ENCODE data around the gene LTBP3. TPM values are rescaled to one million over a fixed set of nuclear protein-coding genes. Genes with fewer than 3 reads are reported as not detected.

The LTBP3 gene
- total and polyA plus RNA-seq, 8 donors, result 70.8 to 322 (median 239) TPM

- no peak for TF ChIP-seq CTCF (IDR thresholded peaks at IDR 0.05)
- ATAC-seq (no peak), DNase-seq (no peak)
- no peaks in the 10 kb centered on the region for H3K9me3 ChIP-seq
- H3K4me1 ChIP-seq, result peaks cover 8 to 51% of the 10 kb centered on the region in 2 donors
- peak overlapping the region in 1 of 2 donors; percentile 9 for H3K4me3 ChIP-seq
- intact Hi-C loops (cut with DNase I), result no loop called here
- peak overlapping the region in 1 of 2 donors; percentile 84 for H3K27ac ChIP-seq
- peaks cover 0 to 86% of the 10 kb centered on the region in 2 donors for H3K36me3 ChIP-seq
- no peaks in the 10 kb centered on the region for H3K27me3 ChIP-seq
Observed at GRCh38 chr11:65586247-65586630, 28.1 kb upstream of the LTBP3 start.

GRCh38 chr11:65585396-65586246 lies 27.5 kb upstream of the LTBP3 start:
- ATAC-seq (no peak), DNase-seq (no peak)
- Histone ChIP-seq H3K27ac (peak overlapping the region in 1 of 2 donors; percentile 84), H3K4me1 (peaks cover 8 to 50% of the 10 kb centered on the region in 2 donors), H3K27me3 (no peaks in the 10 kb centered on the region), H3K36me3 (peaks cover 0 to 86% of the 10 kb centered on the region in 2 donors), H3K4me3 (no peak overlapping the region), H3K9me3 (no peaks in the 10 kb centered on the region)
- intact Hi-C loops (cut with DNase I), result no loop called here
- TF ChIP-seq CTCF (IDR thresholded peaks at IDR 0.05), result no peak

- H3K27ac ChIP-seq, result no peak overlapping the region
- no peak for DNase-seq
- no peaks in the 10 kb centered on the region for H3K9me3 ChIP-seq
- intact Hi-C loops (cut with DNase I), result no loop called here
- H3K4me1 ChIP-seq, result peaks cover 8 to 49% of the 10 kb centered on the region in 2 donors
- no peak for ATAC-seq
- no peaks in the 10 kb centered on the region for H3K27me3 ChIP-seq
- H3K36me3 ChIP-seq, result peaks cover 0 to 86% of the 10 kb centered on the region in 2 donors
- no peak overlapping the region for H3K4me3 ChIP-seq
- no peak for TF ChIP-seq CTCF (IDR thresholded peaks at IDR 0.05)
Observed at GRCh38 chr11:65584723-65585171, 26.6 kb upstream of the LTBP3 start.

GRCh38 chr11:65584106-65584505 lies 25.9 kb upstream of the LTBP3 start:
- Histone ChIP-seq H3K36me3 (peaks cover 0 to 86% of the 10 kb centered on the region in 2 donors), H3K9me3 (no peaks in the 10 kb centered on the region), H3K4me3 (no peak overlapping the region), H3K27ac (peak overlapping the region in 1 of 2 donors; percentile 13), H3K4me1 (peaks cover 8 to 50% of the 10 kb centered on the region in 2 donors), H3K27me3 (no peaks in the 10 kb centered on the region)
- no peak for DNase-seq
- ATAC-seq, result no peak
- TF ChIP-seq CTCF (IDR thresholded peaks at IDR 0.05), result no peak
- intact Hi-C loops (cut with DNase I), result no loop called here

GRCh38 chr11:65583589-65583988 lies 25.4 kb upstream of the LTBP3 start:
- H3K4me3 ChIP-seq, result no peak overlapping the region
- no peak for TF ChIP-seq CTCF (IDR thresholded peaks at IDR 0.05)
- H3K4me1 ChIP-seq, result peaks cover 6 to 50% of the 10 kb centered on the region in 2 donors
- intact Hi-C loops (cut with DNase I), result no loop called here
- peaks cover 0 to 87% of the 10 kb centered on the region in 2 donors for H3K36me3 ChIP-seq
- DNase-seq (no peak), ATAC-seq (no peak)
- no peaks in the 10 kb centered on the region for H3K9me3 ChIP-seq
- peak overlapping the region in 1 of 2 donors; percentile 13 for H3K27ac ChIP-seq
- no peaks in the 10 kb centered on the region for H3K27me3 ChIP-seq

Measured in left lung (tissue), 10 donors.